C4-2B (cell line): ENCODE data around the gene CHI3L1.

ENCODE experiments used
- CTCF ChIP-seq: fragments of 450-650 bp; conservative IDR thresholded peaks from 2 replicates; pipeline ENCODE4 v1.5.1; 2017; ENCODE audit warnings: mild to moderate bottlenecking
- ZFX ChIP-seq: fragments of 450-650 bp; IDR thresholded peaks from 2 replicates; pipeline ENCODE4 v1.6.1; 2017

DNA sequence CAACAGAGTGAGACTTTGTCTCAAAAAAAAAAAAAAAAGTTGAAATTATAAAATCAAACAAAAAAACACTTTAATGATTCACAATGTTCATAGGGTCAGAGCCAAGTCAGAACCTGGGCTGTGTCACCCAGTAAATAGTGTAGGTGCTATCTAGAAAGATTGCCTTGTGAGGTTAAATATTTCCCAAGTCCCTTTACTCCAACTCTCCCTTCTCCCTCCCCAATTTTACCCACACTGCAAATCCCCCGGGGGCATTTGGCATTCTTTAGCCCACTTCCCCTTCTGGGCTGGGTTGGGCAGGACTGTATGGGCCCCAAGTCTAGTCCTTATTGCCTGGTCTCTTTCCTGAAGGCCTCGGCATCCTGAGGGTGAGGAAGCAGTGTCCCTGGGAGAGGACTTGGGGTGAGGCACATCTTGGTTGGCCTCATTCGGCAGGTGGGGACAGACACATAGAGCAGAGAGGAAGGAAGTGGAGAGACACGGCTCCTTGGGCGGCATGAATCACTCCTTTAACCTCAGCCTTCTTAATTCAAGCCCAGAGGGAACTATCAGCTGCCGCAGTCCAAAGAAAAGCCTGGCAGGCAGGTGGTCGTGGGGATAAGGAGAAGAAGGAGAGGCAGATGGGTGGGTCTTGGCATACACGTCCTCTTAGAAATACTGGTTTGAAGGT is 50.7 kb downstream of the CHI3L1 start:
- TF ChIP-seq CTCF: no peak
- no peak for TF ChIP-seq ZFX
